IPS-18c (cell line): ENCODE data around the gene LMAN2L.
A peak's percentile ranks its signal among the peaks of the same experiment; 100 is the strongest.

Experiments
- H3K4me3 ChIP-seq: 2 replicates; pipeline ENCODE4 v1.7.0; 2013; ENCODE audit warnings: low read depth, mild to moderate bottlenecking, low read length, moderate library complexity; ENCODE audit not compliant: insufficient read depth
- H3K9me3 ChIP-seq: one replicate; pipeline ENCODE4 v1.6.1; 2013; ENCODE audit warnings: mild to moderate bottlenecking, low read length, moderate library complexity; ENCODE audit not compliant: control insufficient read depth, insufficient read depth

Gene LMAN2L

DNA sequence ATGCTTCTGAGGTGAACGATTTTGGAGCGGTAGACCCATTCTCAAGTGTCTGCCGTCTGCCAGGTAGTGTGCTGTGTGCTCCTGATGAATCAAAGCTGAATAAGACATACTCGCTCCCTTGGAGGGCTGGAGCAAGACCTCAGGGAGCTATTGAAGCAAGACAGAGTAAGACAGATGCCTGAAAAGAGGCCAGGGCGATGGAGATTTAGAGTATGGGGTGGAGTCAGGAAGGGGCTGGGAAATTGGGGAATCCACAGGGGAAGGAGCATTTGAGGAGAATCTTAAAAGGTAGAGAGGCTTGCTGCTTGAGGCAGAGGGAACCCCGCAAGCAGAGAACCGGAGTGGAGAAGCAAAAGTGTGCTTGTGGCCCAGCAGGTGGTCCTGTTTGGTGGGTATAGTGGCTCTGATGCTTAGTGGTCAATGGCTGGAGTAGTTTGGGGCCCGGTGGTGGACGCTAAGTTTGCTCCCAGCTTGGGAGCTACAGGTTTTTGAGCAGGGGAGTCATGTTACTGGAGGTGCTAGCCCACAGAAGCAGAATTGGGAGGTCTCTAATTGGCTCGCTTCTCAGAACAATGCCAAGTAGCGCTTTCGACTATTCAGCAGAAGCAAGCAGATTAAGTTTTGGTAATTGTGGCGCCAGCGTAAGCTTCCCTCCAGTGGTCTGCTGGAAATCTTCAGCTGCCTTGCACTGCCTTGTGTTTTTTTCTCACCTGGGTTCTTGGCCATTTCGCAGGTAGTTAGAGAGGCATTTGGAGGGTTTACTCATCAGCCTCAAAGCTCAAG, 22.9 kb upstream of the LMAN2L start:
- Histone ChIP-seq H3K4me3 (peak overlapping the region; percentile 72), H3K9me3 (no peaks in the 10 kb centered on the region)

DNA sequence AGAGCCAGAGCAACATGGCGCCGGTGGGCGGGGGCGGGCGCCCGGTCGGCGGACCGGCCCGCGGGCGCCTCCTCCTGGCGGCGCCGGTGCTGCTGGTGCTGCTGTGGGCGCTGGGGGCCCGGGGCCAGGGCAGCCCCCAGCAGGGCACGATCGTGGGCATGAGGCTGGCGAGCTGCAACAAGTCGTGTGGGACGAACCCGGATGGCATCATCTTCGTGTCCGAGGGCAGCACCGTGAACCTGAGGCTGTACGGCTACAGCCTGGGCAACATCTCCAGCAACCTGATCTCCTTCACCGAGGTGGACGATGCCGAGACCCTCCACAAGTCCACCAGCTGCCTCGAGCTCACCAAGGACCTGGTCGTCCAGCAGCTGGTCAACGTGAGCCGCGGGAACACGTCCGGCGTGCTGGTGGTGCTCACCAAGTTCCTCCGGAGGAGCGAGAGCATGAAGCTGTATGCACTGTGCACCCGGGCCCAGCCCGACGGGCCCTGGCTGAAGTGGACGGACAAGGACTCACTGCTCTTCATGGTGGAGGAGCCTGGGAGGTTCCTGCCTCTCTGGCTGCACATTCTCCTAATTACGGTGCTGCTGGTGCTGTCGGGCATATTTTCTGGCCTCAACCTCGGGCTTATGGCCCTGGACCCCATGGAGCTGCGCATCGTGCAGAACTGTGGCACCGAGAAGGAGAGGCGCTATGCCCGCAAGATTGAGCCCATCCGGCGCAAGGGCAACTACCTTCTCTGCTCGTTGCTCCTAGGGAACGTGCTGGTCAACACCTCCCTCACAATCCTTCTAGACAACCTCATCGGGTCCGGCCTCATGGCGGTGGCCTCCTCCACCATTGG, 21.3 kb upstream of the LMAN2L start:
- no peaks in the 10 kb centered on the region for H3K9me3 ChIP-seq
- H3K4me3 ChIP-seq, result peak overlapping the region; percentile 72

DNA sequence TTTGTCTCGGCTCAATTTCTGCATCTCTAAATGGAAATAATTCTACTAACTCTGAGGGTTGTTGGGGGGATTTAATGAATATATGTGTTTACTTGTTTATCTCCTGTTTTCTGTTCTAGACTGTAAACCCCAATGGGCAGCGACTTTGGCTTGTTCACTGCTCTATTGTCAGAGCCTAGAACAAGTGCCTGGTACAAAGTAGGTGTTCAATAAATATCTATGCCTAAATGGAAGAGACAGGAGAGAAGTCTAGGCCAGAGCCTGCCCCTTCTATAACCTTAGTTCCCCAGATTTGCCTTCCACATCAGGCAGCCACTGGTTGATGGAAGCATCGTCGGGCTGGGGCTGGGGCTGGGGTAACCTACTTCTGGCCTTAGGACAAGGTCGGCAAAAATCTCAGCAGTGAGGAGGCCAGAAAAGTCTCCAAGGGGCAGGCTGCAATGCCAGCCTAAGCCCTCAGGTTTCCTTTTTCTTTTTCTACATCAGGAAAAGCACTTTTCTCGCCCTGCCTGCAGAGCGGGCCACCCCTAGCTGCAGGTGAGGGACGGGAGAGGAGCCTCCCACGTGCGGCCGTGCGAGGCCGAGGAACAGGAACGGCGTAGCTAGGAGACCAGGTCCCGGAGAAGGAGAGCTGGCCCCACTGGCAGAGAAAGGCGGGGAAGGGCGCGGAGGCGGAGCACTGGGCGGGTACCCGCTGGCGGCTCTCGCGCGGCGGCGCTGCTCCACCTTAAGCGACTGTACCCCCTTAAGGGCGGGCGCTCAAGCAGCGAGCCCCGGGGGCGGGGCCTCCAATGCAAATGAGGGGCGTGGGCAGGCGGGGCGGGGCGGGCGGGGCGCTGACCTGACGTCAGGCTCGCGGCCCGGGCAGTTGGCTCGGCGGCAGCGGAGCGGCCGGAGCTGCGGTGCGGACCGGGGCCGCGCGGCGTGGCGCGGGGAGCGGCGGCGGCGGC, 20.4 kb upstream of the LMAN2L start, which contains the start of gene CNNM4:
Gene CNNM4 (plus strand): TSS at position 867 of the 950 bp plus-strand sequence. CDS start 98 bp downstream, outside the sequence.
- H3K4me3 ChIP-seq, result peak within 1 kb of the TSS; percentile 72

DNA sequence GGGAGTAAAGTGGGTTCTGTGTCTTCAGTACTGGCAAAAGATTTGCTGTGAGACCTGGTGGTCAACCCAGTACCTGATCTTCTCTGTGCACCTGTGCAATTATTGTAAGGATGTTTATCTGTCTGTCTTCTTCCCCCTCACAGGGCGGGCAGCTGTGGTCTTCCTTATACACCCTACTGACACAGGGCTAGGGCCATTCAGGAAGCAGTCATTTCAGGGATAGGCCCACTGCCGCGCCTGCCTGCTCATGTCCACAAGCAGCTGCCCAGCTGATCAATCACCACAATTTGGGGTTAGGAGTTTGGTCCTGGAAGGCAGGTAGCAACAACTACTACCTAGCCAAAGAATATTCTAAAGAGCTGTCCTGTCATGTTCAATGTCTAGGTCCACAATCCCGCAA, 19.7 kb upstream of the LMAN2L start:
- Histone ChIP-seq H3K4me3 (no peak overlapping the region), H3K9me3 (no peaks in the 10 kb centered on the region)

More for the DNA sequence above, 20.4 kb upstream of the LMAN2L start, which contains the start of gene CNNM4:
- no peaks in the 10 kb centered on the region for H3K9me3 ChIP-seq

DNA sequence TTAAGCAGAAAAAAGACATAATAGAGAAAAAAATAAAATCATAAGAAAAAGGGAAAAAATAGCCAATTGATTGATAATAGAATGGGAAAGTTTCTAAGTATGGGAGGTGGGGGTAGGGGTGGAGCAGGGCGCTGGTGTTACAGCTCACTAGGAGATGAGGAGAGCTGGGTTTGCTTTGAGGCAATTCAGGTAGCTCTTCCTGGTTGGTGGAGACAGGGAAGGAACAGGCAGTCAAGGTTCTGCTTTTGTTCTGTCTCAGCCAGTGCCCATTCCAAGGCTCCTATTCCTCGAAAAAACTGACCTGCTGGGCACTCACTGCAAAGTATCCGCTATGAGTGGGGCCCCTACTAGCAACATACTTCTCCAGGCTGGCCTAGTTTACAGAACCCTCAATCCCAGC, 19.1 kb upstream of the LMAN2L start:
- H3K9me3 ChIP-seq, result no peaks in the 10 kb centered on the region
- no peak overlapping the region for H3K4me3 ChIP-seq

DNA sequence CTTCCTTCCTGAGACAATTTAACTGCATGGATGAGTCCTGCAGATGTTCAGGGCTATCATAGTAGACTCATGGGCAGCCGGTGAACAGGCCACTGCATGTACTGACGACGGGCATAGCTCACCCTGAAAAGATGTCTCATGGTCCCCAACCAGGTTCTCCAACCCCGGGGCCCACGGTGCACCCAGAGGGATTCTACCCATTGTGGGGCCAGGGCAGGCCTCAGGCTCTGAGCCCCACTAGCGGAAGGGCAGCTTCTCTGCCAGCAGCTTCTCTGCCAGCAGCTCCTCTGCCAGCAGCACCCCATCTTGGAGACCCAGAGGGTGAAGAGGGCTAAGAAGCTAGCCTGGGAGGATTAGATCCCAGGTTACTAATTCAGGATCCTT, 17.6 kb upstream of the LMAN2L start:
- Histone ChIP-seq H3K4me3 (no peak overlapping the region), H3K9me3 (no peaks in the 10 kb centered on the region)

DNA sequence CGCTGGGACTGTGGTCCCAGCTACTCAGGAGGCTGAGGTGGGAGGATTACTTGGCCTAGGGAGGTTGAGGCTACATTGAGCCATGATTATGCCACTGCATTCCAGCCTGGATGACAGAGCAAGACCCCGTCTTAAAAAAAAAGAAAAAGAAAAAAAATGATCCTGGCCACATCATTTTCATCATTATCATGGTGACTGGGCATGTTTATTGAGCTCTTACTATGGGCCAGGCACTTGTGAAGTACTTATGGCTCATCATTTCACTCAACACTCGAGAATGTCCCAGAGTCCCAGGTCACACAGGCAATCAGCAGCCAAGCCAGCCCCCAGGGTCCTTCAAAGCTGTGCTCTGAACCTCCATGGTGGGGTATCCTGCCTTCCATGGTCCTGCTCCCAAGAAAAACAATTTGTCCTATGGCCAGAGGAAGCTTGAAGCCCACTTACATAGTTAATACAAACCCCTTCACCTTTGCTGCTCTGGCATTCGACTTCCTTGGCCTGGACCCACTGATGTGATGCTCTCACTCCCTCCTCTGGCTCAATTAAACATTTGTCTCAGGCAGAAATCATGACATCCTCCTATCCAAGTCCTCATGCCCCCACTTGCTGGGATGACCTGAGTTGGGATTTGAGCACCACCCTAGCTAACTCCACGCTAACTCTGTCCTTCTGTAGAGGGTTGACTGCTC, 17.1 kb upstream of the LMAN2L start:
- Histone ChIP-seq H3K9me3 (no peaks in the 10 kb centered on the region), H3K4me3 (no peak overlapping the region)

DNA sequence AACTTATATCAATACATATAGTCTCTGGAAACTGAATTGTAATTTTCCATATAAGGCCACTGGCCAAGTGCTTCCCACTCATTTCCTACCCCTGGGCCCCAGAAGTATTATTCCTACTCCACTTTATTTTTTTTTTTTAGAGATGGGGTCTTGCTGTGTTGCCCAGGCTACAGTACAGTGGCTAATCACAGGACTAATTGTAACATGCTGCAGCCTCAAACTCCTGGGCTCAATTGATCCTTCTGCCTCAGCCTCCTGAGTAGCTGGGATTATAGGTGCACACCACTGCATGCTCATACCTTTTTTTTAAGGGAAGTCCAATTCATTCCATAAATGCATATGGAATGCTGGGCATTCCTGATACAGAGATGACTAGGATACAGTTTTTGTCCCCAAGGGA, 14.5 kb upstream of the LMAN2L start:
- H3K4me3 ChIP-seq, result no peak overlapping the region
- no peaks in the 10 kb centered on the region for H3K9me3 ChIP-seq

DNA sequence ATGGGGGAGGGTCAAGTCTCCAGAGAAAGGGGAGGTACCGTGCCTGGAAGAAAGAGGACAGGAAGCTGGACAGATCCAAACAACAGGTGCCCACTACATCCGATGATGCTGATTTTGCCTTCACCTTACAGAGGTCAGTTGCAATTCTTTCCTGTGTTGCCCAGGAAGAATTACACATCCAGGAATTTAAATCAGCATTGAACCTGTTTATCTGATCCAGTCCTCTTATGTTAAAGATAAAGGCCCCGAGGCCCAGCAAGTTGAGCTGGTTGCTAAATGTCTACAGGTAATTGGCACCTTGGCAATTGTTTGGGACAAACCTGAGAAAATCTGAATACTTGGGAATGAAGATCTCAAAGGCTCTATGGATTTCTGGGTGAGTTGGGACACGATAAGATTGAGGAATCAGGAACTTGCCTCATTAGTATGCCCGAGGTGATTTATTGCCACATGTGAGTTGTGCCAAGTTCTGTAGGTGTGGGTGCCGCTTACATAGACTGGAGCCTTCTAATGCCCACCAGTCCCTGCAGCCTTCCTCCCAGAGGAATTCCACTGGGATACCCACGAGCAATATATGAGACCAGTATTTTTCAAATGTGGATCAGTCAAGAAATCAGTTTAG, 13.9 kb upstream of the LMAN2L start:
- no peak overlapping the region for H3K4me3 ChIP-seq
- H3K9me3 ChIP-seq, result no peaks in the 10 kb centered on the region

DNA sequence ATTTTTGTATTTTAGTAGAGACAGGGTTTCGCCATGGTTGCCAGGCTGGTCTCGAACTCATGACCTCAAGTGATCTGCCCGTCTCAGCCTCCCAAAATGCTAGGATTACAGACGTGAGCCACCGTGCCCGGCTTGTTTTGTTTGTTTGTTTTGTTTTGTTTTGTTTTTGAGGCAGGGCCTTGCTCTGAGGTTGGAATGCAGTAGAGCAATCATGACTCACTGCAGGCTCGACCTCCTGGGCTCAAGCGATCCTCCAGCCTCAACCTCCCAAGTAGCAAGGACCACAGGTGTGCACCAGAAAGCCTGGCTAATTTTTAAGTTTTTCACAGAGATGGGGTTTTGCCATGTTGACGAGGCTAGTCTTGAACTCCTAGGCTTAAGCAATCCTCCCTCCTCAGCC, 11.9 kb upstream of the LMAN2L start:
- Histone ChIP-seq H3K4me3 (no peak overlapping the region), H3K9me3 (no peaks in the 10 kb centered on the region)

DNA sequence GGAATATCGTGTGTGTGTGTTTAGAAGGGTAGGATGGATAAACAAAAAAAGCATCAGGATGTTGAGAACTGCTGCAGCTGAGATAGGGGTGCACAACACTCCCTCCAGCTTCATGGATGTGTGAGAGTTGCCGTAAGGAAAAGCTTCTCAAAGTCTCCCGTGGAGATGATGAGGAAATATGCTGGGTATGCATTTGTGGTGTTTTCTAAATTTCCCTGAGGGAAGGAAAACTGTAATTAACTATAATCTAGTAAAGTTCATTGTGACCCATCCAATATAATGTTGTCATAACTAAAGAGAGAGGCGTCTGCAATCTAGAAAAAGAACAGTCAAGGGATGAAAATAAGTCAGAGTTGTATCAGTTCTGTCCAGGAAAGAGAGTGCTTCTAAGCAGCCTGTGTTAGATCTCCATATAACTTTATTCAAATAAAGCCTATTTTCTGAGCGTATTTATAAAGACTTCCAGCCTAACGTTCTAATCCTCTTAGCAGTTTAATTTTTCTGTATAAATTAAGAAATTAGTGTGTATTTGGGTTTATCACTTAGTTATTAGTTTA, 7.3 kb upstream of the LMAN2L start:
- no peaks in the 10 kb centered on the region for H3K9me3 ChIP-seq
- H3K4me3 ChIP-seq, result no peak overlapping the region

DNA sequence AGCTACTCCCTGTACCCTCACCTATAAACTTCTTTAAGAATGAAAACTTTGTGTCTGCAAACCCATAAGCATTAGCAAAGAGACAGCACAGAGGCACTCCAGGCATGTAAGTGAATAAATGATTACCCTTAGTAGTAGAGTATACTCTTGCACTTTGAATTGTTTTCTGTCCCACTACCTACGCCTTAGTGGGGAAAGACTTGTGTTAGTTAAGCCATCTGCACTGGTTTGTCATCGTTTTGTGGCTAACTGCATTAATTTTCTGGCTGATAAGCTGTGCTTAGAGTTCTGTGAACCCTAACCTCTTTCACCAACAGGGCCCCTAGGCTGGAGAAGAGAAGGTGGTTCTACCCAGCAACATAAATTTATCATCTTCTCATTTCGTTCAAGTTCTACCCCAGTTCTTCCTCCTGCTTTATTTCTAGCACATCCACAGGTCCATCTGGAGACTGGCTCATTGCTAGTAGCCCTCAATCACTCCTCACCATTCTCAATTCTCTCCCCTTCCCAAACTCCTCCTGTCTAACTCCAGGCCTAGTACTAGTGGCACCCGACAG, 710 bp downstream of the LMAN2L start:
- H3K4me3 ChIP-seq, result peak overlapping the region; percentile 88

DNA sequence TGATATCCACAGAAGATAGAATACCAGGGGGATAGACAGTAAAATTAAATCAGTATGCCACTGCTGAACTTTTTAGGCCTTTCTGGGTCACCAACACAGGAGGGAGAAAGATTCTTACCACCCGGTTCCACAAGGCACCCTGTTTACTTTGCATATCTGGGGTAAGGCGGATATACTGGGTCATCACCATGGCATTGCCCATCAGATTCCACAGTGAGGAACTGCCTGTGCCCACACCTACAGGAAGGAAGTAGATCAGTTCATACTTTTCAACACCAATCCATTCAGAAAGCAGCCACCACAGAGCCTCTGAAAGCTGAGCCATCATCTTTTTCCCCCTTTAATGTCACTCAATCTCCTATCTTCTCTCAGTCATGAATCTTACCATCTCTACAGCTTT, 2.0 kb downstream of the LMAN2L start:
- H3K4me3 ChIP-seq, result no peak overlapping the region
- no peaks in the 10 kb centered on the region for H3K9me3 ChIP-seq

More for the DNA sequence above, 710 bp downstream of the LMAN2L start:
- H3K9me3 ChIP-seq, result no peaks in the 10 kb centered on the region

DNA sequence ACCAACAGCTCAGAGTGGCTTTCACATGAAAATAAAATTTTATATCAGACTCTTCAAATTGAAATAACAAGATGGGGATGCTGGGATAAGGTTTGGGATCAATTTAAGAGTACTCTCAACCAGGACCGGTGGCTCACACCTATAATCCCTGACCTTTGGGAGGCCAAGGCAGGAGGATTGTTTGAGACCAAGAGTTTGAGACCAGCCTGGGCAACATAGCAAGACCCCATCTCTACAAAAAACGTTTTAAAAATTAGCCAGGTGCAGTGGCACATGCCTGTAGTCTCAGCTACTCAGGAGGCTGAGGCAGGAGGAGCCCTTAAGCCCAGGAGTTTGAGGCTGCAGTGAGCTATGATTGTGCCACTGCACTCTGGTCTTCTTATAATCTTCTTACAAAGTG, 2.6 kb downstream of the LMAN2L start:
- Histone ChIP-seq H3K9me3 (no peaks in the 10 kb centered on the region), H3K4me3 (no peak overlapping the region)

DNA sequence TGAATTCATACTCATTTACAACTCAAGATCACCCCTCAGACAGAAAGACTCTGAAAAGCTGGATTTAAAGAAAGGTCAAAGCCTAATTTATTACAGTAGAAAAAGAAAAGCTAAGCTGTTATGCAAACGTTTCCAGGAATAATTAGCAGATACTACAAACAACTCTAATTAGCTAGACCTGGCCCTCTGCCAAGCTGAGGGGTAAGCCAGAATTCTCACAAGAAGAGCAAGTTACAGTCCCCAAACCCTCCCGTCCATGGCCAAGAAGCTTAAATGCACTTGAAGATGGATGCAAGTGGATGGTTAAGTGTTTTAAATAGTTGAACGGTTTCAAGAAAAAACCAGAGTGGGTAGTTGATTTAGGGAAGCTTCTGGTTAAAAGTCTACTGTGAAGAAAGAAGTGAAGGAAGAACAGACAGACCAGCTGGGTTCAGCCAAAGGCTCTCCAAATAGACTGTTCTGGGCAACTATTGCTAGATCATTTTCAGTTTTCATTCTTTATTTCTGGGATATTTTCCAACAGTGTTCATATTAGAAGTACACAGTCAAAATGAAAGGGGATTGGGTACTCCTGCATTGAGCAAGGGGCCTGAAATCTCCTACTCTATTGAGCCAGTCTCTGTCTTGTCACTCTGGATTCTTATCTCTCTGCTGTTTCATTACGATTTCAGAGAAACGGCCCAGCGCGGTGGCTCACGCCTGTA, 4.8 kb downstream of the LMAN2L start:
- H3K9me3 ChIP-seq, result no peaks in the 10 kb centered on the region
- no peak overlapping the region for H3K4me3 ChIP-seq
